ENCODE results near the gene SCFD2.
"Not testable (repeated sequence)": the region's sequence is repeated elsewhere in the genome, so short reads cannot be mapped to it uniquely, and the experiment has no call there.

Gene SCFD2

GRCh38 chr4:53221832-53222480 is 143.9 kb downstream of the SCFD2 start:
- DNase-seq (ENCODE audit: low read depth), result peak; percentile 25
- no peak overlapping the region for H3K4me3 ChIP-seq (ENCODE audit: control insufficient read depth, low read depth, low read length)
- TF ChIP-seq CTCF (conservative IDR thresholded peaks at IDR 0.05; ENCODE audit: control insufficient read depth, insufficient read depth, low read depth, low read length), result no peak

GRCh38 chr4:53219148-53219547 is 146.7 kb downstream of the SCFD2 start:
- H3K4me3 ChIP-seq (ENCODE audit: control insufficient read depth, low read depth, low read length); DNase-seq (ENCODE audit: low read depth): not testable (repeated sequence)

- no peak overlapping the region for H3K4me3 ChIP-seq (ENCODE audit: control insufficient read depth, low read depth, low read length)
- no peak for DNase-seq (ENCODE audit: low read depth)
- no peak for TF ChIP-seq CTCF (conservative IDR thresholded peaks at IDR 0.05; ENCODE audit: control insufficient read depth, insufficient read depth, low read depth, low read length)
These were observed 157.1 kb downstream of the SCFD2 start for GRCh38 chr4:53208753-53209152.

- DNase-seq (ENCODE audit: low read depth), result peak; percentile 61
- H3K4me3 ChIP-seq (ENCODE audit: control insufficient read depth, low read depth, low read length), result no peak overlapping the region
- TF ChIP-seq CTCF (conservative IDR thresholded peaks at IDR 0.05; ENCODE audit: control insufficient read depth, insufficient read depth, low read depth, low read length), result no peak
These were observed 159.9 kb downstream of the SCFD2 start for GRCh38 chr4:53205970-53206369.

- no peak for TF ChIP-seq CTCF (conservative IDR thresholded peaks at IDR 0.05; ENCODE audit: control insufficient read depth, insufficient read depth, low read depth, low read length)
- DNase-seq (ENCODE audit: low read depth), result no peak
- no peak overlapping the region for H3K4me3 ChIP-seq (ENCODE audit: control insufficient read depth, low read depth, low read length)
These were observed 166.5 kb downstream of the SCFD2 start for GRCh38 chr4:53199356-53199755.

- TF ChIP-seq CTCF (conservative IDR thresholded peaks at IDR 0.05; ENCODE audit: control insufficient read depth, insufficient read depth, low read depth, low read length), result no peak
- DNase-seq (ENCODE audit: low read depth), result no peak
- no peak overlapping the region for H3K4me3 ChIP-seq (ENCODE audit: control insufficient read depth, low read depth, low read length)
These were observed 168.1 kb downstream of the SCFD2 start for GRCh38 chr4:53197772-53198142.

GRCh38 chr4:53196882-53197771 is 168.7 kb downstream of the SCFD2 start:
- peak; percentile 90 for DNase-seq (ENCODE audit: low read depth)
- H3K4me3 ChIP-seq (ENCODE audit: control insufficient read depth, low read depth, low read length), result no peak overlapping the region
- peak; percentile 75 for TF ChIP-seq CTCF (conservative IDR thresholded peaks at IDR 0.05; ENCODE audit: control insufficient read depth, insufficient read depth, low read depth, low read length)

Measured in fibroblast of mammary gland (primary cell).